ENCODE measurements around the gene ZNF695.
"Not testable (repeated sequence)": the region's sequence is repeated elsewhere in the genome, so short reads cannot be mapped to it uniquely, and the experiment has no call there.

ZNF695 gene

DNA sequence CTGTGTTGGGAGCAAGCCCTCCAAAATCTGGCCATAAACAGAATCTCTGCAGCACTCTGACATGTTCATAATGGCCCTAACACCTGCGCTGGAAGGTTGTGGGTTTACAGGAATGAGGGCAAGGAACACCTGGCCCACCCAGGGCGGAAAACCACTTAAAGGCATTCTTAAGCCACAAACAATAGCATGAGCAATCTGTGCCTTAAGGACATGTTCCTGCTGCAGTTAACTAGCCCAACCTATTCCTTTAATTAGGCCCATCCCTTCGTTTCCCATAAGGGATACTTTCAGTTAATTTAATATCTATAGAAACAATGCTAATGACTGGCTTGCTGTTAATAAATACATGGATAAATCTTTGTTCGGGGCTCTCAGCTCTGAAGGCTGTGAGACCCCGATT lies 16.8 kb upstream of the ZNF695 start:
- H2BK120ac ChIP-seq (ENCODE audit: low read depth, low read length); H3K9ac ChIP-seq (ENCODE audit: low read length); H3K27me3 ChIP-seq (ENCODE audit: control insufficient read depth in 1 of 2, insufficient read depth in 1 of 2, low read length in 2 of 2); H3K23ac ChIP-seq (ENCODE audit: low read length in 2 of 2); H3K4me2 ChIP-seq (ENCODE audit: low read length, poor library complexity, severe bottlenecking); H2AFZ ChIP-seq (ENCODE audit: low read depth, low read length); H3K14ac ChIP-seq (ENCODE audit: low read length in 2 of 2); H4K91ac ChIP-seq (ENCODE audit: low read length); H3K4me1 ChIP-seq (ENCODE audit: control insufficient read depth, insufficient read depth, low read depth, low read length); H3K18ac ChIP-seq (ENCODE audit: low read depth in 1 of 2, low read length in 2 of 2); H2BK12ac ChIP-seq (ENCODE audit: low read length in 2 of 2); H3K4me3 ChIP-seq (ENCODE audit: insufficient read depth in 1 of 2, low read depth in 1 of 2, low read length in 2 of 2); H4K8ac ChIP-seq (ENCODE audit: low read length); H2BK5ac ChIP-seq (ENCODE audit: low read depth, low read length, poor library complexity, severe bottlenecking); H2BK15ac ChIP-seq (ENCODE audit: low read depth, poor library complexity, severe bottlenecking); DNase-seq; H3K4ac ChIP-seq (ENCODE audit: low read depth in 1 of 2, low read length in 2 of 2); H3K79me1 ChIP-seq (replicated peaks; ENCODE audit: low read length, poor library complexity, severe bottlenecking); H3K27ac ChIP-seq (ENCODE audit: low read length, poor library complexity, severe bottlenecking); H3K36me3 ChIP-seq (ENCODE audit: control insufficient read depth in 1 of 2, insufficient read depth in 2 of 2, low read depth in 1 of 2, low read length in 2 of 2); H2AK5ac ChIP-seq (ENCODE audit: low read length, severe bottlenecking): not testable (repeated sequence)
- H3K9me3 ChIP-seq (ENCODE audit: control insufficient read depth, low read length), result peaks cover 20% of the 10 kb centered on the region
- 70% methylated on average over 4 of the region's 5 CpGs for WGBS

DNA sequence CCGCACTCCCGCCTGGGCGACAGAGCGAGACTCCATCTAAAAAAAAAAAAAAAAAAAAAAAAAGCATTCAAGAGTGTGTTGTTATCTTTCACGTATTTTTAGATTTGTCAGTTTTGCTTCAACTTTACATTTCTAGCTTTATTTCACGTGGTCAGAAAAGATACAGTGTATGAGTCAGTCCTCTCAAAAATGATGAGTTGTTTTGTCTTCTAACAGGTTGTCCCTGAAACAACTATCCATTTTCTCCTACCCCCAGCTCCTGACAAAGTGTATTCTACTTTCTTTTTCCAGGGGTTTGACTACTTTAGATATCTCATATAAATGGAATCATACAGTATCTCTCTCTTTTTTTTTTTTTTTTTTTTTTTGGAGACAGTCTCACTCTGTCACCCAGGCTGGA lies 5.5 kb upstream of the ZNF695 start:
- H3K9ac ChIP-seq (ENCODE audit: low read length), result no peak overlapping the region
- no peak overlapping the region for H3K18ac ChIP-seq (ENCODE audit: low read depth in 1 of 2, low read length in 2 of 2)
- WGBS, result 83% methylated on average over 1 of the region's 6 CpGs
- H3K79me1 ChIP-seq (replicated peaks; ENCODE audit: low read length, poor library complexity, severe bottlenecking), result no peaks in the 10 kb centered on the region
- H2BK120ac ChIP-seq (ENCODE audit: low read depth, low read length), result no peak overlapping the region
- no peak overlapping the region for H2AFZ ChIP-seq (ENCODE audit: low read depth, low read length)
- H3K36me3 ChIP-seq (ENCODE audit: control insufficient read depth in 1 of 2, insufficient read depth in 2 of 2, low read depth in 1 of 2, low read length in 2 of 2), result no peaks in the 10 kb centered on the region
- no peak overlapping the region for H2BK12ac ChIP-seq (ENCODE audit: low read length in 2 of 2)
- H2AK5ac ChIP-seq (ENCODE audit: low read length, severe bottlenecking), result no peak overlapping the region
- H3K27ac ChIP-seq (ENCODE audit: low read length, poor library complexity, severe bottlenecking), result no peak overlapping the region
- H3K4ac ChIP-seq (ENCODE audit: low read depth in 1 of 2, low read length in 2 of 2), result no peak overlapping the region
- DNase-seq, result no peak
- no peak overlapping the region for H2BK15ac ChIP-seq (ENCODE audit: low read depth, poor library complexity, severe bottlenecking)
- H4K8ac ChIP-seq (ENCODE audit: low read length), result no peak overlapping the region
- no peak overlapping the region for H3K14ac ChIP-seq (ENCODE audit: low read length in 2 of 2)
- no peaks in the 10 kb centered on the region for H3K27me3 ChIP-seq (ENCODE audit: control insufficient read depth in 1 of 2, insufficient read depth in 1 of 2, low read length in 2 of 2)
- H2BK5ac ChIP-seq (ENCODE audit: low read depth, low read length, poor library complexity, severe bottlenecking), result no peak overlapping the region
- no peak overlapping the region for H3K23ac ChIP-seq (ENCODE audit: low read length in 2 of 2)
- H3K4me3 ChIP-seq (ENCODE audit: insufficient read depth in 1 of 2, low read depth in 1 of 2, low read length in 2 of 2), result no peak overlapping the region
- H3K9me3 ChIP-seq (ENCODE audit: control insufficient read depth, low read length), result peaks cover 31% of the 10 kb centered on the region
- H3K4me2 ChIP-seq (ENCODE audit: low read length, poor library complexity, severe bottlenecking), result no peak overlapping the region
- no peak overlapping the region for H4K91ac ChIP-seq (ENCODE audit: low read length)
- H3K4me1 ChIP-seq (ENCODE audit: control insufficient read depth, insufficient read depth, low read depth, low read length), result no peaks in the 10 kb centered on the region

DNA sequence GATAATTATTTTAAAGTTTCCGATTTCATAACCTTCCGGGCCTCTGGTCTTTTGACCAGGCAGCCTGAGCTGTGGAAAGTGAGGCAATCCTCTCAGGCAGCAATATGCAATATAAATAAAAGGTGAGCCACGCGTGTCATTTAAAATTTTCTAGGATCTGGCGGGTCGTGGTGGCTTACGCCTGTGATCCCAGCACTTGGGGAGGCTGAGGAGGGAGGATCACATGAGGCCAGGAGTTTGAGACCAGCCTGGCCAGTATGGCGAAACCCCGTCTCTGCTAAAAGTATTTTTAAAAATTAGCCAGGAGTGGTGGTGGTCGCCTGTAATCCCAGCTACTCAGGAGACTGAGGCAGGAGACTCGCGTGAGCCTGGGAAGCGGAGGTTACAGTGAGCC lies 546 bp upstream of the ZNF695 start:
- no peak overlapping the region for H2BK15ac ChIP-seq (ENCODE audit: low read depth, poor library complexity, severe bottlenecking)

DNA sequence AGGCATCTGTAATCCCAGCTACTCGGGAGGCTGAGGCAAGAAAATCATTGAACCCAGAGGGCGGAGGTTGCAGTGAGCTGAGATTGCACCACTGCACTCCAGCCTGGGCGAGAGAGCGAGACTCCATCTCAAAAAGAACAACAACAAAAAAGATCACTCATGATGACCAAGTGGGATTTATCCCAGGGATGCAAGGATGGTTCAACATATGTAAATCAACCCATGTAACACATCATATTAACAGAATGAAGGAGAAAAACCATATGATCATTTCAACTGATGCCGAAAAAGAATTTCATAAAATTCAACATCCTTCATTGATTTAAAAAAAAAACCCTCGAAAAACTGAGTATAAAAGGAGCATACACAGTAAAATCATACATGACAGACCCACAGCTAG lies 3.8 kb downstream of the ZNF695 start:
- WGBS, result 97% methylated on average over 6 of the region's 6 CpGs
- H3K4ac ChIP-seq (ENCODE audit: low read depth in 1 of 2, low read length in 2 of 2); H4K8ac ChIP-seq (ENCODE audit: low read length); H3K36me3 ChIP-seq (ENCODE audit: control insufficient read depth in 1 of 2, insufficient read depth in 2 of 2, low read depth in 1 of 2, low read length in 2 of 2); DNase-seq; H2BK12ac ChIP-seq (ENCODE audit: low read length in 2 of 2); H4K91ac ChIP-seq (ENCODE audit: low read length); H3K18ac ChIP-seq (ENCODE audit: low read depth in 1 of 2, low read length in 2 of 2); H2BK15ac ChIP-seq (ENCODE audit: low read depth, poor library complexity, severe bottlenecking); H3K23ac ChIP-seq (ENCODE audit: low read length in 2 of 2); H3K4me1 ChIP-seq (ENCODE audit: control insufficient read depth, insufficient read depth, low read depth, low read length); H3K14ac ChIP-seq (ENCODE audit: low read length in 2 of 2); H3K4me3 ChIP-seq (ENCODE audit: insufficient read depth in 1 of 2, low read depth in 1 of 2, low read length in 2 of 2); H2BK5ac ChIP-seq (ENCODE audit: low read depth, low read length, poor library complexity, severe bottlenecking); H3K4me2 ChIP-seq (ENCODE audit: low read length, poor library complexity, severe bottlenecking); H2AFZ ChIP-seq (ENCODE audit: low read depth, low read length); H2AK5ac ChIP-seq (ENCODE audit: low read length, severe bottlenecking); H3K27ac ChIP-seq (ENCODE audit: low read length, poor library complexity, severe bottlenecking); H3K27me3 ChIP-seq (ENCODE audit: control insufficient read depth in 1 of 2, insufficient read depth in 1 of 2, low read length in 2 of 2); H3K9ac ChIP-seq (ENCODE audit: low read length); H2BK120ac ChIP-seq (ENCODE audit: low read depth, low read length): not testable (repeated sequence)
- peaks cover 47% of the 10 kb centered on the region for H3K9me3 ChIP-seq (ENCODE audit: control insufficient read depth, low read length)
- H3K79me1 ChIP-seq (replicated peaks; ENCODE audit: low read length, poor library complexity, severe bottlenecking), result peaks cover 11% of the 10 kb centered on the region

More for the DNA sequence above, 546 bp upstream of the ZNF695 start:
- no peak overlapping the region for H4K8ac ChIP-seq (ENCODE audit: low read length)
- H3K79me1 ChIP-seq (replicated peaks; ENCODE audit: low read length, poor library complexity, severe bottlenecking), result peaks cover 2% of the 10 kb centered on the region
- 93% methylated on average over 13 of the region's 13 CpGs for WGBS
- no peak overlapping the region for H3K27ac ChIP-seq (ENCODE audit: low read length, poor library complexity, severe bottlenecking)
- H3K4me3 ChIP-seq (ENCODE audit: insufficient read depth in 1 of 2, low read depth in 1 of 2, low read length in 2 of 2), result peak overlapping the region in 1 of 2 experiments; percentile 84
- H3K9me3 ChIP-seq (ENCODE audit: control insufficient read depth, low read length), result peaks cover 19% of the 10 kb centered on the region
- no peak overlapping the region for H3K18ac ChIP-seq (ENCODE audit: low read depth in 1 of 2, low read length in 2 of 2)
- no peak overlapping the region for H2BK120ac ChIP-seq (ENCODE audit: low read depth, low read length)
- H3K23ac ChIP-seq (ENCODE audit: low read length in 2 of 2), result no peak overlapping the region
- no peak overlapping the region for H2BK5ac ChIP-seq (ENCODE audit: low read depth, low read length, poor library complexity, severe bottlenecking)
- H4K91ac ChIP-seq (ENCODE audit: low read length), result no peak overlapping the region
- H3K14ac ChIP-seq (ENCODE audit: low read length in 2 of 2), result no peak overlapping the region
- H2AFZ ChIP-seq (ENCODE audit: low read depth, low read length), result no peak overlapping the region
- peak overlapping the region; percentile 67 for H3K4me2 ChIP-seq (ENCODE audit: low read length, poor library complexity, severe bottlenecking)
- no peak overlapping the region for H2AK5ac ChIP-seq (ENCODE audit: low read length, severe bottlenecking)
- no peaks in the 10 kb centered on the region for H3K27me3 ChIP-seq (ENCODE audit: control insufficient read depth in 1 of 2, insufficient read depth in 1 of 2, low read length in 2 of 2)
- H2BK12ac ChIP-seq (ENCODE audit: low read length in 2 of 2), result no peak overlapping the region
- DNase-seq, result no peak
- H3K4ac ChIP-seq (ENCODE audit: low read depth in 1 of 2, low read length in 2 of 2), result no peak overlapping the region
- no peaks in the 10 kb centered on the region for H3K36me3 ChIP-seq (ENCODE audit: control insufficient read depth in 1 of 2, insufficient read depth in 2 of 2, low read depth in 1 of 2, low read length in 2 of 2)
- H3K4me1 ChIP-seq (ENCODE audit: control insufficient read depth, insufficient read depth, low read depth, low read length), result no peaks in the 10 kb centered on the region
- peak overlapping the region; percentile 87 for H3K9ac ChIP-seq (ENCODE audit: low read length)

All from mesenchymal stem cell (in vitro differentiated cells and primary cell).